ENCODE data around the gene POU5F1. TPM values are rescaled to one million over a fixed set of nuclear protein-coding genes. Genes with fewer than 3 reads are reported as not detected.

Gene POU5F1
- total and polyA plus RNA-seq, 2 of the 4 experiments (the other 2 are of a cell fraction) = not detected

DNA sequence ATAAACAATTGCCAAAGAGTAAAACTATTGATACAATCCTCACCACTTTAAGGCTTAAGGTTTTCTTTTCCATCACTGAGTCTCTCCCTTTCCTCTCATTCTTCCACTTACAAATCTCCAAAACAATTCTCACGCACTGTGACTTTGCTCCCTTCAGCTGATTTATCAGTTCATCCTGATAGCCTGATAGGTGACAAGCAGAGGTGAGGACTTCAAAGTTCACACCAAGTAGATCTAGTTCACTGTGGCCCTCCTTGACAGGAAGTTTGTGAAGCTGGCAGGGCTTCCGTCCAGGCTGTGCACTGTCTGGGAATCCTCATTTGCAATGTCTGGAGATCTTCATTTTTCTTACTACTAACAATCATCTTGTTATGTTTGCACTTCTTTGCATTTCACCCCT lies 35.2 kb upstream of the POU5F1 start:
- Histone ChIP-seq H3K27me3 (ENCODE audit: control insufficient read depth, insufficient read depth, low read length) (peaks cover 2% of the 10 kb centered on the region; the same call in 1 of the 2 replicates), H2BK5ac (ENCODE audit: low read depth, low read length, poor library complexity, severe bottlenecking) (no peak overlapping the region), H3K9me1 (ENCODE audit: insufficient read depth, low read length) (peaks cover 9% of the 10 kb centered on the region; the same call in 1 of the 2 replicates), H4K91ac (ENCODE audit: insufficient read depth, low read depth, low read length) (no peak overlapping the region), H2AK9ac (replicated peaks; ENCODE audit: low read depth, low read length, poor library complexity) (no peak overlapping the region), H3K9me3 (ENCODE audit: control insufficient read depth, insufficient read depth, low read length) (peaks cover 2% of the 10 kb centered on the region; the same call in 1 of the 2 replicates), H4K5ac (ENCODE audit: low read depth, low read length) (no peak overlapping the region), H2BK15ac (ENCODE audit: low read depth, low read length) (no peak overlapping the region), H4K8ac (ENCODE audit: low read depth in 2 of 2, low read length in 2 of 2) (no peak overlapping the region), H2AFZ (replicated peaks; ENCODE audit: low read length, poor library complexity) (no peak overlapping the region), H3K23ac (ENCODE audit: low read depth, low read length) (no peak overlapping the region), H3K9ac (ENCODE audit: low read depth, low read length) (no peak overlapping the region), H3K56ac (ENCODE audit: extremely low read depth, insufficient read depth, low read length) (no peak overlapping the region), H2AK5ac (ENCODE audit: low read depth, low read length) (0 out of 2 replicates have a peak overlapping the region, but pooled peaks have one; percentile 44), H3K18ac (ENCODE audit: low read depth, low read length) (no peak overlapping the region), H3K14ac (replicated peaks; ENCODE audit: low read depth, low read length) (no peak overlapping the region), H4K20me1 (ENCODE audit: insufficient read depth, low read length) (no peaks in the 10 kb centered on the region), H2BK120ac (ENCODE audit: low read depth, low read length) (no peak overlapping the region), H3K36me3 (ENCODE audit: control insufficient read depth, insufficient read depth, low read length) (0 out of 2 replicates have a peak, but pooled peaks cover 1% of the 10 kb centered on the region), H3K4ac (ENCODE audit: low read depth, low read length) (no peak overlapping the region), H3K4me3 (ENCODE audit: insufficient read depth, low read depth, low read length) (no peak overlapping the region), H3K27ac (ENCODE audit: insufficient read depth, low read length) (no peak overlapping the region), H2BK20ac (ENCODE audit: low read depth, low read length) (no peak overlapping the region), H3K4me2 (ENCODE audit: low read depth, low read length) (no peak overlapping the region), H3K79me1 (ENCODE audit: low read depth in 1 of 2, low read length in 2 of 2) (peaks cover 9 to 25% of the 10 kb centered on the region in 2 experiments; a peak in 3 of 4 replicates), H3K4me1 (ENCODE audit: control insufficient read depth, insufficient read depth, low read length) (peaks cover 6% of the 10 kb centered on the region; the same call in 1 of the 2 replicates)
- CTCF ChIA-PET = no interaction called here
- DNase-seq (no peak), ATAC-seq (ENCODE audit: low read depth) (no peak)
- no TSS peak for BruUV-seq (replicated peaks)
- 100% methylated on average over 1 of the region's 2 CpGs; no CpG with 5 or more reads in 1 of the 2 experiments for WGBS, 2 experiments (ENCODE audit: extremely low coverage in 2 of 2, insufficient read length in 1 of 2)
- no peak for TF ChIP-seq FOS (IDR thresholded peaks at IDR 0.05; ENCODE audit: low read depth, low read length)
- intact Hi-C loops (cut with micrococcal nuclease) (no loop called here), dilution Hi-C loops (cut with HindIII; ENCODE audit: low sequenced_read_pairs, unreplicated experiment) (no loop called here), in situ Hi-C loops (cut with MboI; ENCODE audit: low sequenced_read_pairs) (no loop called here)
- POLR2A ChIA-PET (ENCODE audit: unreplicated experiment) = no interaction called here
